ENCODE measurements around the gene TMEM219.

Gene TMEM219

GRCh38 chr16:30003670-30004423 lies 42.0 kb downstream of the TMEM219 start:
- Histone ChIP-seq H3K4me2 (ENCODE audit: low read length, poor library complexity, severe bottlenecking) (no peak overlapping the region), H3K9ac (ENCODE audit: low read length) (no peak overlapping the region), H2BK12ac (ENCODE audit: low read length in 2 of 2) (no peak overlapping the region), H4K8ac (ENCODE audit: low read length) (no peak overlapping the region), H2AK5ac (ENCODE audit: low read length, severe bottlenecking) (no peak overlapping the region), H3K36me3 (ENCODE audit: control insufficient read depth in 1 of 2, insufficient read depth in 2 of 2, low read depth in 1 of 2, low read length in 2 of 2) (peaks cover 33 to 72% of the 10 kb centered on the region in 2 experiments), H3K27me3 (ENCODE audit: control insufficient read depth in 1 of 2, insufficient read depth in 1 of 2, low read length in 2 of 2) (peaks cover 0 to 17% of the 10 kb centered on the region in 2 experiments), H2BK120ac (ENCODE audit: low read depth, low read length) (no peak overlapping the region), H4K91ac (ENCODE audit: low read length) (no peak overlapping the region), H3K14ac (ENCODE audit: low read length in 2 of 2) (no peak overlapping the region), H3K4me3 (ENCODE audit: insufficient read depth in 1 of 2, low read depth in 1 of 2, low read length in 2 of 2) (no peak overlapping the region), H3K23ac (ENCODE audit: low read length in 2 of 2) (no peak overlapping the region), H2BK15ac (ENCODE audit: low read depth, poor library complexity, severe bottlenecking) (no peak overlapping the region), H3K27ac (ENCODE audit: low read length, poor library complexity, severe bottlenecking) (no peak overlapping the region), H3K79me1 (replicated peaks; ENCODE audit: low read length, poor library complexity, severe bottlenecking) (peaks cover 24% of the 10 kb centered on the region), H3K4me1 (ENCODE audit: control insufficient read depth, insufficient read depth, low read depth, low read length) (peaks cover 2% of the 10 kb centered on the region), H3K18ac (ENCODE audit: low read depth in 1 of 2, low read length in 2 of 2) (no peak overlapping the region), H2AFZ (ENCODE audit: low read depth, low read length) (no peak overlapping the region), H3K4ac (ENCODE audit: low read depth in 1 of 2, low read length in 2 of 2) (no peak overlapping the region), H3K9me3 (ENCODE audit: control insufficient read depth, low read length) (no peaks in the 10 kb centered on the region), H2BK5ac (ENCODE audit: low read depth, low read length, poor library complexity, severe bottlenecking) (no peak overlapping the region)
- DNase-seq, result no peak
- WGBS, result 95% methylated on average over 14 of the region's 17 CpGs

- no peak overlapping the region for H2AK5ac ChIP-seq (ENCODE audit: low read length, severe bottlenecking)
- peaks cover 21% of the 10 kb centered on the region for H3K79me1 ChIP-seq (replicated peaks; ENCODE audit: low read length, poor library complexity, severe bottlenecking)
- no peak overlapping the region for H2AFZ ChIP-seq (ENCODE audit: low read depth, low read length)
- no peak overlapping the region for H2BK5ac ChIP-seq (ENCODE audit: low read depth, low read length, poor library complexity, severe bottlenecking)
- no peaks in the 10 kb centered on the region for H3K9me3 ChIP-seq (ENCODE audit: control insufficient read depth, low read length)
- DNase-seq, result no peak
- H3K36me3 ChIP-seq (ENCODE audit: control insufficient read depth in 1 of 2, insufficient read depth in 2 of 2, low read depth in 1 of 2, low read length in 2 of 2), result peaks cover 28 to 72% of the 10 kb centered on the region in 2 experiments
- H3K4me2 ChIP-seq (ENCODE audit: low read length, poor library complexity, severe bottlenecking), result no peak overlapping the region
- no peak overlapping the region for H4K91ac ChIP-seq (ENCODE audit: low read length)
- H3K4me1 ChIP-seq (ENCODE audit: control insufficient read depth, insufficient read depth, low read depth, low read length), result peaks cover 2% of the 10 kb centered on the region
- H3K23ac ChIP-seq (ENCODE audit: low read length in 2 of 2), result no peak overlapping the region
- no peak overlapping the region for H3K4ac ChIP-seq (ENCODE audit: low read depth in 1 of 2, low read length in 2 of 2)
- WGBS, result 96% methylated on average over 19 of the region's 19 CpGs
- H2BK120ac ChIP-seq (ENCODE audit: low read depth, low read length), result no peak overlapping the region
- H3K4me3 ChIP-seq (ENCODE audit: insufficient read depth in 1 of 2, low read depth in 1 of 2, low read length in 2 of 2), result no peak overlapping the region
- H3K18ac ChIP-seq (ENCODE audit: low read depth in 1 of 2, low read length in 2 of 2), result no peak overlapping the region
- no peak overlapping the region for H2BK12ac ChIP-seq (ENCODE audit: low read length in 2 of 2)
- H3K14ac ChIP-seq (ENCODE audit: low read length in 2 of 2), result no peak overlapping the region
- no peak overlapping the region for H4K8ac ChIP-seq (ENCODE audit: low read length)
- H3K9ac ChIP-seq (ENCODE audit: low read length), result no peak overlapping the region
- peaks cover 5 to 23% of the 10 kb centered on the region in 2 experiments for H3K27me3 ChIP-seq (ENCODE audit: control insufficient read depth in 1 of 2, insufficient read depth in 1 of 2, low read length in 2 of 2)
- H3K27ac ChIP-seq (ENCODE audit: low read length, poor library complexity, severe bottlenecking), result no peak overlapping the region
- H2BK15ac ChIP-seq (ENCODE audit: low read depth, poor library complexity, severe bottlenecking), result no peak overlapping the region
Observed at GRCh38 chr16:30004424-30004776, 42.5 kb downstream of the TMEM219 start.

GRCh38 chr16:30004811-30005242 lies 42.9 kb downstream of the TMEM219 start:
- H2AFZ ChIP-seq (ENCODE audit: low read depth, low read length), result no peak overlapping the region
- H3K9me3 ChIP-seq (ENCODE audit: control insufficient read depth, low read length), result no peaks in the 10 kb centered on the region
- WGBS, result 77% methylated on average over 6 of the region's 11 CpGs
- H2BK5ac ChIP-seq (ENCODE audit: low read depth, low read length, poor library complexity, severe bottlenecking), result no peak overlapping the region
- H3K36me3 ChIP-seq (ENCODE audit: control insufficient read depth in 1 of 2, insufficient read depth in 2 of 2, low read depth in 1 of 2, low read length in 2 of 2), result peaks cover 24 to 70% of the 10 kb centered on the region in 2 experiments
- H2BK120ac ChIP-seq (ENCODE audit: low read depth, low read length), result no peak overlapping the region
- no peak overlapping the region for H3K18ac ChIP-seq (ENCODE audit: low read depth in 1 of 2, low read length in 2 of 2)
- H2AK5ac ChIP-seq (ENCODE audit: low read length, severe bottlenecking), result no peak overlapping the region
- H3K14ac ChIP-seq (ENCODE audit: low read length in 2 of 2), result no peak overlapping the region
- no peak overlapping the region for H4K91ac ChIP-seq (ENCODE audit: low read length)
- no peak overlapping the region for H3K4me3 ChIP-seq (ENCODE audit: insufficient read depth in 1 of 2, low read depth in 1 of 2, low read length in 2 of 2)
- no peak overlapping the region for H4K8ac ChIP-seq (ENCODE audit: low read length)
- H3K4me1 ChIP-seq (ENCODE audit: control insufficient read depth, insufficient read depth, low read depth, low read length), result peaks cover 2% of the 10 kb centered on the region
- H3K4me2 ChIP-seq (ENCODE audit: low read length, poor library complexity, severe bottlenecking), result no peak overlapping the region
- H3K9ac ChIP-seq (ENCODE audit: low read length), result no peak overlapping the region
- no peak overlapping the region for H3K4ac ChIP-seq (ENCODE audit: low read depth in 1 of 2, low read length in 2 of 2)
- no peak overlapping the region for H2BK12ac ChIP-seq (ENCODE audit: low read length in 2 of 2)
- H3K23ac ChIP-seq (ENCODE audit: low read length in 2 of 2), result no peak overlapping the region
- no peak overlapping the region for H3K27ac ChIP-seq (ENCODE audit: low read length, poor library complexity, severe bottlenecking)
- DNase-seq, result no peak
- H3K27me3 ChIP-seq (ENCODE audit: control insufficient read depth in 1 of 2, insufficient read depth in 1 of 2, low read length in 2 of 2), result peaks cover 10 to 27% of the 10 kb centered on the region in 2 experiments
- peaks cover 18% of the 10 kb centered on the region for H3K79me1 ChIP-seq (replicated peaks; ENCODE audit: low read length, poor library complexity, severe bottlenecking)
- no peak overlapping the region for H2BK15ac ChIP-seq (ENCODE audit: low read depth, poor library complexity, severe bottlenecking)

GRCh38 chr16:30005341-30006094 lies 43.6 kb downstream of the TMEM219 start:
- Histone ChIP-seq H3K9me3 (ENCODE audit: control insufficient read depth, low read length) (no peaks in the 10 kb centered on the region), H3K27ac (ENCODE audit: low read length, poor library complexity, severe bottlenecking) (no peak overlapping the region), H3K4ac (ENCODE audit: low read depth in 1 of 2, low read length in 2 of 2) (no peak overlapping the region)

More at GRCh38 chr16:30005341-30006094, 43.6 kb downstream of the TMEM219 start:
- Histone ChIP-seq H2BK5ac (ENCODE audit: low read depth, low read length, poor library complexity, severe bottlenecking) (no peak overlapping the region), H3K27me3 (ENCODE audit: control insufficient read depth in 1 of 2, insufficient read depth in 1 of 2, low read length in 2 of 2) (peaks cover 17 to 34% of the 10 kb centered on the region in 2 experiments), H2BK12ac (ENCODE audit: low read length in 2 of 2) (no peak overlapping the region), H3K4me2 (ENCODE audit: low read length, poor library complexity, severe bottlenecking) (no peak overlapping the region), H4K8ac (ENCODE audit: low read length) (no peak overlapping the region), H3K79me1 (replicated peaks; ENCODE audit: low read length, poor library complexity, severe bottlenecking) (peaks cover 12% of the 10 kb centered on the region), H4K91ac (ENCODE audit: low read length) (no peak overlapping the region), H3K14ac (ENCODE audit: low read length in 2 of 2) (no peak overlapping the region), H2BK15ac (ENCODE audit: low read depth, poor library complexity, severe bottlenecking) (no peak overlapping the region), H3K4me3 (ENCODE audit: insufficient read depth in 1 of 2, low read depth in 1 of 2, low read length in 2 of 2) (no peak overlapping the region), H2BK120ac (ENCODE audit: low read depth, low read length) (no peak overlapping the region), H3K23ac (ENCODE audit: low read length in 2 of 2) (no peak overlapping the region), H2AFZ (ENCODE audit: low read depth, low read length) (no peak overlapping the region), H3K9ac (ENCODE audit: low read length) (no peak overlapping the region), H3K18ac (ENCODE audit: low read depth in 1 of 2, low read length in 2 of 2) (no peak overlapping the region), H3K4me1 (ENCODE audit: control insufficient read depth, insufficient read depth, low read depth, low read length) (peaks cover 7% of the 10 kb centered on the region), H2AK5ac (ENCODE audit: low read length, severe bottlenecking) (no peak overlapping the region), H3K36me3 (ENCODE audit: control insufficient read depth in 1 of 2, insufficient read depth in 2 of 2, low read depth in 1 of 2, low read length in 2 of 2) (peaks cover 20 to 63% of the 10 kb centered on the region in 2 experiments)
- DNase-seq, result peak; percentile 49
- WGBS, result 83% methylated on average over 33 of the region's 35 CpGs

Measured in mesenchymal stem cell (in vitro differentiated cells and primary cell).